Measurements from ENCODE around the gene PABPN1.

The PABPN1 gene

DNA sequence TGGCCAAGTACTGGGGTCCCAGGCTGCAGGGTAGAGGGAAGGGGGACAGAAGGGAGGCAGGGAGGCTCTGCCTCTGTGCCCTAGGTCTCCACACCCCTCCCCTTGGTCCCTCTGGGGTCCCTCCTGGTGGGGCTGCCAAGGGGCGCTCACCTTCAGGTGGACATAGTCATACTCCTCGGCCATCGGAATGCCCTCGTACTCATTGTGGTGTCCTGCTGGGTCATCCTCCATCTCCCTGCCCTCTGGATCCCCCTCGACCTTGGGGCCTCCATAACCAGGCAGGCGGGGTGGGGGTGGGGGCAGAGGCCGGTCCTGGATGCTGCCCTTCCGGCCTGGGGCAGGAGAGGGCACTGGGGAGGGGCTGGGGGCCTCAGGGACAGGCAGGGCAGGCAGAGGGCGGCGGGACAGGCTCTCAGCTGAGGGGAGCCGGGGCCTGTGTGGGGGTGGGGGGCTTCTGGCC lies 37.9 kb downstream of the PABPN1 start:
- DNase-seq: no peak

DNA sequence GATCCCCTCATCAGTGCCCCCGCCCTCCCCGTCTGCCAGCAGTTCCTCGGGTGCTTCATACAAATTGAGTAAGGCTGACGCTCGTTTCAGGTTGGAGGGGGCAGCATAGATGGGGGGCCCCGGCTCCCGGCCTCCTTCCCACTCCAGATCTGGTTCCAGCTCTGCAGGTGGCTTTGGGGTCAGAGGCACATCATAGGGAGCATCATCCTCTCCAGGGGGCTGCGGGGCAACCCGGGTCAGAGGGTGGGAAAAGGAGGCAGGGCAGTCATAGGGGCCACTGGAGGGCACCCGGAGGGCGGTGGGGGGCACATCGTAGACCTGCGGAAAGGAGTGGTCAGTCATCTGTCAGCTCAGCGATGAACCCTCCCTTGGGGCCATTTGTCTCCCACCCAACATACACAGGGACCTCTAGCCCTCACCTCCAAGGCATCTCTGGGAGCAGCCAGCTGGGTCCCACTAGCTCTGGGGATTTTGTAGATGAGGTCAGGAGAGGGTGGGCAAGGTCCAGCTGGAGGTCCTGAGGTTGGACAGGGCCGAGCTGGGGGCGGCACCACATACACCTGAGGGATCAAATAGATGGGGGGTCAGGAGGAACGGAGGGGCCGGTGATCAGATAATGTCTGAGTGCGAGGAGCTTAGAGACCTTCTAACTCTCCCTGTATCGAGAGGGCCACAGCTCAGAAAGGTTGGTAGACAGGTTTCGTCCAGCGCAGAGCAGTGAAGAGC lies 38.6 kb downstream of the PABPN1 start:
- no peak for DNase-seq

DNA sequence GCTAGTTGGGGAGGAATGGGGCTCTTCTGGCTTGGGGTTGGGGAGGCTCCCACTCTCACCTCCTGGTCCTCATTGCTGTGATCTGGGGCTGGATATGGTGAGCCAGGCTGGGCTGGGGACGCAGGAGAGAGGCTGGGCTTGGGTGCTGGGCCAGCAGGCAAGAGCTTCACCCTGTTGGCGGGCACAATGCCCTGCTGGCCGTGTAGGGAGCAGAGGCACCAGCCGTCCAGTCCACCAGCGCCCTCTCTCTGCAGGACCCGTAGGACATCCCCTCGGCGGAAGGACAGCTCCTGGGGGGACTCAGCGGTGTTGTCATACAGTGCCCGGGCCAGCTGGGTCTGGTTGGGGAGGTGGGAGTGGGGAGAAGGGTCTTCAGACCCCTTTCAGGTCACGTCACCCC lies 39.2 kb downstream of the PABPN1 start:
- DNase-seq: no peak

DNA sequence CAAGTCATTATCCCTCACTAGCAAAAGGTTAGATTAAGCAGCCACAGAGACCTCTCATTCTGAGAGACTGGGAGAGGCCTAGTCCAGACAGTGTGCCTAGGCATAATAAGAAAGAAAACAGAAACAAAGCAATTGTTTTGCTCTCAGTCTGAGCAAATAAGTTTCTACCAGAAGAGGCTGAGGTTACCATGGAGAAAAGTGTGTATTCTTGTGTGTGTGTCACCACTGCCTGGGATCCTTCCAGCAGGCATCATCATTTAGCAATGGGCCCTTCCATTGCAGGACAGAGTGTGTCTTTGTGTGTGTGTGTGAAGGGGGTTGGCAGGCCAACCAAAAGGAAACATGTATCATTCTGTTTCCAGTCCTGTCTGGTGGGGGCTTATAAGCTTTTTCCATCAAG lies 40.1 kb downstream of the PABPN1 start:
- DNase-seq: no peak

DNA sequence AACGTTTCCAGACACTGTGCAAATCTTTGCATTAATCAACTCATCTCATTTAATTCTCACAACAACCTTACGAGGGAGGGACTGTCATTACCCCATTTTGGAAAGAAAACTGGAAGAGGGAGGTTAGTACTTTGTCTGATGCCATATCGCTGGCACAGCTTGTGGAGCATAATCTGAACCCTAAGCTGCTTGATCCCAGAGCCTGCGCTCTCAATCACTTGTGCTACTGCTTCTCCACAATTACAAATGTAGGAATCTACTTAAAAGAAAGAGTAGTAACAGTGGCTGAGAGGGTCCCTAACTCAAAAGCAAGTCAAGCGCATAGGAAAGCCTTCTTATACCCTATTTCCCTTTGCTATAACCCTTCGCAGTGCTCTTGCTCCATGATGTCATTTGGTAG lies 40.5 kb downstream of the PABPN1 start:
- no peak for DNase-seq

DNA sequence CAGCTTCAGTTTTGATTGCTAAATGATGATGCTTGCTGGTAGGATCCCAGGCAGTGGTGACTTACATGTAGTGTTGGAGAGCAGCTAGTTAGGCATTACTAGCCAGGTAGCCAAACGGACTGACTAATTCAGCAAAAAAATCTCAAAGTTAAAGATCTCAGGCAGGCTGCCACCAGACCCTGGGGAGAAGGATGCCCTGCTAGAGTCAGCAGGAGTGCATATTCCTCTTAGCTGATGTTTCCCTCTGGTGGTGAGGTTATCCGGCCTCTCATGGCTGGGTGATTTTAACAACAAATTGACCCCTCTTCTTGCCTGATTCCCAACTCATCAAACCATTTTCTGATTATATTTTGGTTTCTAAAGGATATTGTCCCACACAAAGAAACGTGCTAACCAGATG lies 40.9 kb downstream of the PABPN1 start:
- no peak for DNase-seq

DNA sequence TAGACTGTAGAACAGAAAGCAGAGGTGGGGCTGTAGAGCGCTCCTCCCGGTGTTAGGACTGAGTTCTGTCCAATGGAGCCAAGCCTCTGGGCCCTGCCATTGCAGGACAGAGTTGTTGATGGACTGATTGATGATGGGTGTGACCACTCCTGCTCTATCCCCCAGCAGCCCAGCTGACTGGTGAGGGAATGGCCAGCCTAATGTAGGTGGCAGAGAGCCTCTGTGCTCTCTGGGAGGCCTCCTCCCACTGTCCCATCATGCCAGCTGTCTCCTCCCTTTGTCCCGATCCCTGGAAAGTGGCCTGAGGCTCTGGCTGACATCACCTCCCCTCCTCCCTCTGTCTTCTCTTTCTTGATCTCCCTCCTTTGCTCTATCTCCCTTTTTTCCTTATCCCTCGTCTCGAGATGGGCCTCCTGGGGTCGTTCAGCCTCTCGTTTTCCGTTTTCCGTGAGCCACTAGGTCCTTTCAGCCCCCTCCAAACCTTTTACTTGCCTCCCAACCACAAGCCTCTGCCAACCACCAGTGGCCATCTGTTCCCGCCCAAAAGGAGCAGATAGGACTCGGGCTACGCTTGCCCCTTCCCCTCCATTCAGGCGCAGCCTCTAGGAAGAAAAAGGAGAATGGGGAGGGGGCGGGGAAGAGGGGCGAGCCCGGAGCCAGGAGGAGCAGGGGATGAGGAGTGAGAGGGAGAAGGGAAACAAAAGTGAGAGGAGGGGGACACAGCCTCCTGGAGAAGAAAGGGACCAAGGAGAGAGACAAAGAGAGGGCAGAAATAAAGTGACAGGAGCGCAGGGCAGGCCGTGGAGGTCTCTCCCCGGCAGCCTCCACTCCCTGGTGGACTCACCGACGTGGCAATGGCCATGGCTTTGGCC lies 43.1 kb downstream of the PABPN1 start:
- DNase-seq: no peak

DNA sequence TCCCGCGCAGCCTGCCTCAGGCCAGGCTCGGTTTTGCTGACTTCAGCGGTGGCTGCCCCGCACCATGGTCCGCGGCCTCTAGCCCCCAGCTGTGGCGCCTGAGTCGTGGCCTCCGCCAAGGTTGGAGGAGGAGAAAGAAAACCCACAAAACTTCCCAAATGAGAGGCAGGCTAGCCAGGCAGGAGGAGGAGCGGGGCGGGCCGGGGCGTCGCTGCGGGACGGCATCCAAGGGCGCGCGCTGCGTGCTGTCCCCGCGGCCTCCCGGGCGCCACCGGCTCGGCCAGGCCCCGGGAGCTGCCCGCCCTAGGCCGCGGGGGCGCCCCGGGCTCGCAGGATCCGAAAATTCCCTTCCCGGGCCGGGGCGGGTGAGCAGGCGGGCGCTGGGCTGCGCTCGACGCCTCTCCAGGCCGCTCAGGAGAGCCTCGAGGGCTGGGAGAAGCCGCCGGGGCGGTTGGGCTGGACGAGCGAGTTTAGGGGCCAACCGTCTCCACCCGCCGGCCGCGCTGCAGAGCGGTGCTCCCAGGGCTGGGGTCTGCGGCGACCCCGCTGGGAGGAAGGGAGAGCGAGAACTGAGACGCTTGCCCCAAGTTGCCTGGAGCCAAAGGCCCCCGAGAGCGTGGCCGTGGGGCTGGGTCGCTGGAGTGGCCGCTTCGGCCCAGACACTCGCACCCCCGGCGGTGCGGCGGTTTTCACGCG lies 43.9 kb downstream of the PABPN1 start, which contains the start of gene EFS:
Gene EFS, minus strand, starts transcription at position 137 of the 696 bp plus-strand sequence. CDS start 147 bp downstream, outside the sequence.
- DNase-seq: no peak

DNA sequence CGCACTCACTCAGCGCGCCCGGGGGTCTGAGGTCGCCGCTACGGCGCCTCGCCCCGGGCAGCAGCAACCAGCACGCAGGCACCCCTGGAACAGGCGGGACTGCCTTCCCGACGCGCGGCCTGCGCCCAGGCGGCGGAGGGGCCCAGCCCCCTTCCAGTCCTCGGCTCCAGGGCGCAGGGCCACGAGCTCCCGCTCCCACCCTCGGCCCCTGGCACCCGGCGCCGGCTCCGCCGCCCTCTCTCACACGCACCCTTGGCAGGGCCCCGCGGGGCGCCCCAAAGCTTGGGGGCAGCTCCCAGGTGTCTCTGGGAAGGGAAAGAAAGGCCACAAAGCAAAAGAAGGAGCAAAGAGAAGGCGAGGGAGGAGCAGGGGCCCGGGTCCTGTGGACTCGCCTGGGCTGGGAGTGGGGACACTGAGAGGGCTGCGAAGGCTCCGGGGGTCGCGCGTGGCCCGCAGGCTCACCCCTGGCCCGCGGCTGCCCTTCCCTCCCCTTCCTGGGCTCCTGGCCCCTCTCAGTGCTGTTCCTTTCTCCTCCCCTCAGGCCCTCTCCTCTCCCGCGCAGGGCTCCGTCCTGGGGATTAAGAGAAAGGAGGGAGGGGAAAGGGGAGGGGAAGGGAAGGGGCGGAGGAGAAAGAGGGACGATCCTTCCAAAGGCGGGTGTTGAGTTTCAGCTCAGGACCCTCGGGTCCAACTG lies 44.6 kb downstream of the PABPN1 start:
- DNase-seq: no peak

DNA sequence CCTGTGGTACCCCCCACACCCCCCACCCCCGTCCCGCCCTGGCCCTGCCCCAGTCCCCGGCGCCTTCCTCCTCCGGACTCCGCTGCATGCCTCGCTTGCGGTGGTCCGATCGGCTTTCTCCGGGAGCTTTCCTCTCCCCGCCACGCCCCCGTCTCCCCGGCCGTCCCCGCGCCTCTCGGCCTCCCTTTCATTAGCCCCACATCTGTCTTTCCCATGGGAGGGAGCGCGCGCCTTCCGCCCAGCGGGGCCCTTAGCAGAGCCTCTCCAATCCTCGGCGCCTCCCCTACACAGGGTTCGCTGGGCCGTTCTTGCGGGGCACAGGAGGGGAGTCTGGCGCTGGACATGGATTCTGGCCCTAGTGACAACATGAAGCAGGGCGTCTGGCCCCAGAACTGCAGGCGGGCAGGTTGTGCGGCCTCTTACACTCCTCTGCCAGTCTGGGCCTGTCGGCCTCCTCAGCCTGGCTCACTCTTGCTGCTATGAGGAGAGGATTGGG lies 45.2 kb downstream of the PABPN1 start:
- no peak for DNase-seq

DNA sequence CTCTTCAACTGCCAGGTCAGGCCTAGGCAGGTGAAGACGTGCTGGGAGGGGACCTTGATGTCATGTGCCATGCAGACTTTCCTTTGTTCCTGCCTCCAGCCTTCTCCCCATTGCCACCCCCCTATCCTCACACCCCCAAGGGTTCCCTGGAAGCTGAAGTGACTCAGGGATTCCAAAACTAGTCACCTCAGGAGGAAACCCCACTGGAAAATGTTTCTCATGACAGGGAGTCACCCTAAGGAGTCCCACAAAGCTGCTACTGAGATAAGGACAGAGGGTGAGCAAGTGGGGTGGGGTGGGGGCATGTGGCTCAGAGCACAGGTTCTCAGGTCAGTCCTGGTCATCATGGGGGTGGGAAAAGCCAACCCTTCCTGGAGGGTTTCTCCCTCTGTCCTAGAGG lies 49.0 kb downstream of the PABPN1 start:
- DNase-seq: no peak

DNA sequence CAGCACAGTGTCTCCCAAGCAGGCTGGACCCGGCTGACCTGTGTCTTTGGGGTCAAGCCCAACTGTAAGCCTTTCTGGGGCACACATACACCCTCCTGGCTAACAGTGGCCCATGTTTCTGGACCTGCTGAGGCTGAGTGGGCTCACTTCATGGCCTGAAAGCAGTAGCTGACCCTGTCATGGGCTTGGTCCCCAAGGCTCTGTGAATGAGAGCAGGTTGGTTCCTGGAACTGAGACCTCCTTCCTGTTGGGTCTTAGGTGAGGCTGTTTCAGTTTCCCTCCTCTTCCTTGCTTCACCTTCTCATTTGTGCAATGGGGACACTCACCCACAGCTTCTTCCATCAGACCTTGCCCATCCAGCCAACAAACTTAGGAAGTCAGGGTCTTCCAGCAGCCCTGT lies 50.6 kb downstream of the PABPN1 start:
- DNase-seq: no peak

DNA sequence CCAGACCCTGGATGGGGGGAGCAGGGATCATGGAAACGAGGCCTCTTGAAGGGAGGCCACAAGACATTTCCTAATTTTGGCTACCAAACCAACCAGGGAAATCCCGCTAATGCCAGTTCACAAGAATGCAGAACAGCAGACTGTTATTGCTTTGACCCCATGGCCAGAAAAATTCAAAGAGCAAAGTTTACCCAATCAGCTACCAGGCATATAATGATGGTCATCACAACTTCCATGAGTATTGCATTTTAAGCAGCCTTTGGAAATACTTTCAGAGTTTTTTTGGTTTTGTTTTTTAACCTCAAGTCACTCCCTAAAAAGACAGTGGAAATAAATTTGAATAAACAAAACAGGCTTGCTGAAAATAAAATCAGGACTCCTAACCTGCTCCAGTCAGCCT lies 51.3 kb downstream of the PABPN1 start, which contains the start of gene IL25:
Gene IL25, plus strand, starts transcription at position 301 of the 400 bp plus-strand sequence.
- DNase-seq: no peak

DNA sequence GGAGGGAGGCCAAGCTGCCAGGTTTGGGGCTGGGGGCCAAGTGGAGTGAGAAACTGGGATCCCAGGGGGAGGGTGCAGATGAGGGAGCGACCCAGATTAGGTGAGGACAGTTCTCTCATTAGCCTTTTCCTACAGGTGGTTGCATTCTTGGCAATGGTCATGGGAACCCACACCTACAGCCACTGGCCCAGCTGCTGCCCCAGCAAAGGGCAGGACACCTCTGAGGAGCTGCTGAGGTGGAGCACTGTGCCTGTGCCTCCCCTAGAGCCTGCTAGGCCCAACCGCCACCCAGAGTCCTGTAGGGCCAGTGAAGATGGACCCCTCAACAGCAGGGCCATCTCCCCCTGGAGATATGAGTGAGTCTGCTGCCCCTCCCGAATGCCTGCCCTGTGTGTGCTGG lies 51.8 kb downstream of the PABPN1 start:
- DNase-seq: no peak

All from inflammatory macrophage treated with lipopolysaccharide for 1 hour (primary cell).